NT2/D1 (cell line): ENCODE results near the gene DNASE2.

Experiments
- YY1 ChIP-seq: IDR thresholded peaks from 2 replicates; pipeline ENCODE4 v1.6.1; 2011; ENCODE audit not compliant: insufficient read length, insufficient read depth
- ZNF274 ChIP-seq: IDR thresholded peaks from 2 replicates; pipeline ENCODE4 v1.6.1; 2011; ENCODE audit warnings: mild to moderate bottlenecking, low read depth, low read length

- TF ChIP-seq YY1 (no peak), ZNF274 (no peak)
Observed at GRCh38 chr19:12922959-12923358, 41.7 kb upstream of the DNASE2 start.
